Cardiac muscle cell (in vitro differentiated cells and primary cell): ENCODE data around the gene MC2R. TPM values are rescaled to one million over a fixed set of nuclear protein-coding genes. Genes with fewer than 3 reads are reported as not detected.

Source experiments
- DNase-seq, 2 donors: peaks; one replicate each; pipeline versions ENCODE4 v3.0.0 to v3.0.0-alpha.2; 2010 to 2017; ENCODE audit warnings: low read depth in 1 of 2, low spot score in 1 of 2
- H3K27ac ChIP-seq: fragments of 200-600 bp; sonication (generic); 2 replicates; pipeline ENCODE4 v1.5.1; 2016
- H3K27me3 ChIP-seq: fragments of 200-600 bp; sonication (generic); 2 replicates; pipeline ENCODE4 v1.6.0; 2016; ENCODE audit warnings: control low read depth
- H3K36me3 ChIP-seq: fragments of 200-600 bp; sonication (generic); 2 replicates; pipeline ENCODE4 v1.5.1; 2016; ENCODE audit warnings: control low read depth
- H3K4me1 ChIP-seq: fragments of 200-600 bp; sonication (generic); 2 replicates; pipeline ENCODE4 v1.8.1; 2017; ENCODE audit warnings: low read depth, mild to moderate bottlenecking, mixed run types
- H3K4me3 ChIP-seq: fragments of 200-600 bp; sonication (generic); 2 replicates; pipeline ENCODE4 v1.5.1; 2016; ENCODE audit warnings: mild to moderate bottlenecking
- H3K9me3 ChIP-seq: fragments of 200-600 bp; sonication (generic); 2 replicates; pipeline ENCODE4 v1.5.1; 2017; ENCODE audit warnings: low read depth, mild to moderate bottlenecking, control low read depth
- polyA plus RNA-seq: library from polyadenylated mRNA; unstranded; fragments of >200 nt; fragmentation: Nextera tagmentation; extraction: Ambion mirVana; gene quantifications from 2 replicates; pipeline ENCODE4 v1.2.1, GENCODE V29; 2016
- total RNA-seq: library from RNA; depleted of rRNA; stranded (reverse); fragments of >200 nt; gene quantifications from 2 replicates; pipeline ENCODE4 v1.2.3, GENCODE V29; 2016
- TF ChIP-seq, protein P1 (sequence below): IDR thresholded peaks from 2 replicates; pipeline ENCODE4 v1.5.1; 2012; ENCODE audit warnings: low read depth, mild to moderate bottlenecking, low read length

Gene MC2R
- total and polyA plus RNA-seq, 2 experiments from 2014 or later: not detected

DNA sequence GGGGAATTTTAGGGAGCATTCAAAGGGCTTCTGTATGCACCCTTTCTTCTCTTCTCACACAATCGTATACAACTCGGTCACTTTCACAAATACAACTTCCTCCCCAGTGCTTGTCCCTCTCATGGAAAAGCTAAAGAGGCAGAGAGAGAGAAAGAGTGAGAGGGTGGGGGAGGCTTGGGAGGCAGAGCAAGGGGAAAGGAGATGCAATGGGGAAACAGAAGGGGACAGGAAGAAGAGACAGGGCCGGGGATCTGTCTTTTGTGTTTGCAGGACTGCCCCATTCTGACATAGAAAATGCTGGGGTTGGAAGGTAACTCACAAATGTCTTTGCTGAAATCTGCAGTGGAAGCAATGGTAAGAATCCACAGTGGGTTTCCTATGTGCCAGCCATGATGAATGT is 2.1 kb upstream of the MC2R start:
- Histone ChIP-seq H3K36me3 (no peaks in the 10 kb centered on the region), H3K27me3 (peaks cover under 1% of the 10 kb centered on the region), H3K27ac (no peak overlapping the region), H3K9me3 (no peaks in the 10 kb centered on the region), H3K4me1 (no peaks in the 10 kb centered on the region), H3K4me3 (no peak overlapping the region)
- no peak for DNase-seq
- TF ChIP-seq, protein P1, sequence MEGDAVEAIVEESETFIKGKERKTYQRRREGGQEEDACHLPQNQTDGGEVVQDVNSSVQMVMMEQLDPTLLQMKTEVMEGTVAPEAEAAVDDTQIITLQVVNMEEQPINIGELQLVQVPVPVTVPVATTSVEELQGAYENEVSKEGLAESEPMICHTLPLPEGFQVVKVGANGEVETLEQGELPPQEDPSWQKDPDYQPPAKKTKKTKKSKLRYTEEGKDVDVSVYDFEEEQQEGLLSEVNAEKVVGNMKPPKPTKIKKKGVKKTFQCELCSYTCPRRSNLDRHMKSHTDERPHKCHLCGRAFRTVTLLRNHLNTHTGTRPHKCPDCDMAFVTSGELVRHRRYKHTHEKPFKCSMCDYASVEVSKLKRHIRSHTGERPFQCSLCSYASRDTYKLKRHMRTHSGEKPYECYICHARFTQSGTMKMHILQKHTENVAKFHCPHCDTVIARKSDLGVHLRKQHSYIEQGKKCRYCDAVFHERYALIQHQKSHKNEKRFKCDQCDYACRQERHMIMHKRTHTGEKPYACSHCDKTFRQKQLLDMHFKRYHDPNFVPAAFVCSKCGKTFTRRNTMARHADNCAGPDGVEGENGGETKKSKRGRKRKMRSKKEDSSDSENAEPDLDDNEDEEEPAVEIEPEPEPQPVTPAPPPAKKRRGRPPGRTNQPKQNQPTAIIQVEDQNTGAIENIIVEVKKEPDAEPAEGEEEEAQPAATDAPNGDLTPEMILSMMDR: no peak

DNA sequence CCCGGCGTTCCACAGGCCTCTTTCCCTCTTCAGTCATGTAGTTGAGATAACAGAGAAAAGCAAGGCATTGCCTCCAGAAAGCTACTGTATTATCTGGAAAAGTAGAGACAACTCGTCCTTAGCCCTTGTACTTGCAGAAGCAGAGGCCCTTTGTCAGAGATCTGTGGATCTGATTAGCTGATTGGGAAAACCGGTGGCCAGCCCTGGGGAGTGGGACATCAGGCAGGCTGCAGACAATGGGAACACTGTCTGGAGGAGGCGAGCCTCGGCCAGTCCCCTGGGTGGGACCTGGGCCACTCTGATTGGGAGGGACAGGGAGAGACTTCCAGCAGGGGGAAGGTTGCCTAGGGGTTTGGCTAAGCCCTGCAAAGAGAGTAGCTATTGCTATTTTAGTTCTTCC is 1.2 kb upstream of the MC2R start:
- no peak overlapping the region for H3K27ac ChIP-seq
- no peaks in the 10 kb centered on the region for H3K27me3 ChIP-seq
- no peaks in the 10 kb centered on the region for H3K9me3 ChIP-seq
- DNase-seq: peak in 1 of 2 donors; percentile 10
- H3K36me3 ChIP-seq: no peaks in the 10 kb centered on the region
- H3K4me3 ChIP-seq: no peak overlapping the region
- TF ChIP-seq, protein P1: no peak
- H3K4me1 ChIP-seq: no peaks in the 10 kb centered on the region

DNA sequence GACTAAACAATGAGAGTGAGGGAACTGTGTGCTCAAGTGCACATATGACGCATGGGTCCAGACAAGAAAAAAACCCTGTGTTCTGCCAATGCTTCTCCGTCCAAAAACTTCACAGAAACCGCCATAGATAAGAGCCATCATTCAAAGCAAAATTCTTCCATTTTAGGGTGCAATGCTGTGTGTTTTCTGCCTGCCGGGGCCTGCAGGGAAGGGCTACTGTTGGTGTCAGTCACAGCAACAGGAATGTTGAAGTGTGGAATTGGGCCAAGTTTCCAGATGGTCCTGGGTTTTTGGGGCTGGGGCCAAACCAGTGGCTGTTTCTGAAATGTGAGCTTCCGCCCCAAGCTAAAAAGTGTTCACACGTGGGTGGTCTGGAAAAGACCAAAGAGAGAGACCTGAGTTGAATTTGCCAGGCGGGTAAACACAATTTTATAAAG is 677 bp upstream of the MC2R start:
- Histone ChIP-seq H3K9me3 (no peaks in the 10 kb centered on the region), H3K36me3 (no peaks in the 10 kb centered on the region), H3K27me3 (no peaks in the 10 kb centered on the region), H3K27ac (no peak overlapping the region), H3K4me3 (no peak overlapping the region), H3K4me1 (no peaks in the 10 kb centered on the region)
- DNase-seq: peak; percentile 16 to 33
- TF ChIP-seq, protein P1: no peak

DNA sequence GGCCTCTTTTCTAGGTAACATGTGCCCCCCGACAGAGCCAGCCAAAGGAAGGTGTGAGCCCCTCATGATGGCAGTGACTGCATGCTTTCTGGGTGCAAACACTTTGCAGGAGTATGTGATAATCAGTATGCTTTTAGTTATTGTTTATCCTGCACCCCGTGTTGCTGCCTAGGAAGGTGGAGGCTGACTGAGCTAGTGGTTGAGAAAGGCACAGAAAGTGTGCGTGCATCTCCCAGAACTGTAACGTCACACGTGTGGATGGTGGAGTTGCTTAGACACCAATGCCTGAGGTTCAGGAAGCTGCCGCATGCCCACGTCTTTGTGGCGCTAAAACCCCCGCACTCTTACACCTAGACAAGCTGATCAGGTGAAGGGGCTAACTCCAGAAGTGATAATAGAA is 580 bp downstream of the MC2R start:
- Histone ChIP-seq H3K9me3 (no peaks in the 10 kb centered on the region), H3K4me1 (no peaks in the 10 kb centered on the region), H3K27ac (no peak overlapping the region), H3K27me3 (no peaks in the 10 kb centered on the region), H3K36me3 (no peaks in the 10 kb centered on the region), H3K4me3 (no peak overlapping the region)
- TF ChIP-seq, protein P1: no peak
- DNase-seq: no peak

DNA sequence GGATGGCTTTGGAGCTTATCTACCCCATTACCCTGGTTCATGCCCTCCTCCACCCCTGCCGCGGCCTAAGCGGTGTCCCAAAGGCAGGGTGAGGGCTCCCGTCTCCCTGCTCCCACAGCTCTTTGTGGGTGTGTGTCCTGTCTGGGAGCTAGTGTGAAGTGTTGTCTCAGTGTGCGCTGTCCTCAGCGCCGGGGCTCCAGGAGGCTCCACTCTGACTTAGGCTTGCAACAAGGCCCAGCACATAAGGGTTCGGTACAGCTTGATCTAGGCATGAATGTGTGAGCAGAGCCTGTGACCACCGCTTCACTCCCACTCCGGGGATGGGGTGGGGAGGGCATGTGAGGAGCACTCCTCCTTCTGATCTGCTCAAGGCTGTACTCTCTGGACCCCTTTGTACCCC is 1.2 kb downstream of the MC2R start:
- TF ChIP-seq, protein P1: no peak
- no peak for DNase-seq
- Histone ChIP-seq H3K36me3 (no peaks in the 10 kb centered on the region), H3K27ac (no peak overlapping the region), H3K4me3 (no peak overlapping the region), H3K9me3 (no peaks in the 10 kb centered on the region), H3K27me3 (no peaks in the 10 kb centered on the region), H3K4me1 (no peaks in the 10 kb centered on the region)

DNA sequence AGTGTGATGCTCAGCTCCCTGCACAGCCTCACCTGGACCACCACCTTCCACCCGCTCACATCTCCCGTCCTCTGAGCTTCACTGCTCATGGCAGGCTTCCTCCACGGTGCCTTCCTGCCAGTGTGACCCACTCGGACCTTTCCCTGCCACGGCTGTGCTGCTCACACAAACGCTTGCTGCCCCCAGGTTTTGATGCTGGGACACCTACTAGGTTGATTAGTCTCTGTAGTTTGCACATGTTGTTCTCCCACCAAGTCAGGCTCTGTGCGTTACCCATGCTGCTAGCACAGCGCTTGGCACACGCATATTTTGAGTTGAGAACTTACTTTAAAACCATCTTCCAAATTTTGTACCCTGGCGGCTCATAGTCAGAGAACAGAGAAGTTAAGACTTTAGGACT is 2.1 kb downstream of the MC2R start:
- Histone ChIP-seq H3K27ac (no peak overlapping the region), H3K9me3 (no peaks in the 10 kb centered on the region), H3K4me1 (no peaks in the 10 kb centered on the region), H3K27me3 (no peaks in the 10 kb centered on the region), H3K36me3 (no peaks in the 10 kb centered on the region), H3K4me3 (no peak overlapping the region)
- no peak for DNase-seq
- TF ChIP-seq, protein P1: no peak
